GM19043 (cell line): Measurements from ENCODE around the gene COL15A1.

ENCODE experiments used
- ATAC-seq: cut with Tn5 transposase; IDR thresholded peaks from one replicate; pipeline ENCODE4 v1.9.1; 2021; ENCODE audit warnings: low read depth; ENCODE audit not compliant: unreplicated experiment

COL15A1 gene

GRCh38 chr9:98942906-98943681 lies 613 bp upstream of the COL15A1 start:
- ATAC-seq: no peak

DNA sequence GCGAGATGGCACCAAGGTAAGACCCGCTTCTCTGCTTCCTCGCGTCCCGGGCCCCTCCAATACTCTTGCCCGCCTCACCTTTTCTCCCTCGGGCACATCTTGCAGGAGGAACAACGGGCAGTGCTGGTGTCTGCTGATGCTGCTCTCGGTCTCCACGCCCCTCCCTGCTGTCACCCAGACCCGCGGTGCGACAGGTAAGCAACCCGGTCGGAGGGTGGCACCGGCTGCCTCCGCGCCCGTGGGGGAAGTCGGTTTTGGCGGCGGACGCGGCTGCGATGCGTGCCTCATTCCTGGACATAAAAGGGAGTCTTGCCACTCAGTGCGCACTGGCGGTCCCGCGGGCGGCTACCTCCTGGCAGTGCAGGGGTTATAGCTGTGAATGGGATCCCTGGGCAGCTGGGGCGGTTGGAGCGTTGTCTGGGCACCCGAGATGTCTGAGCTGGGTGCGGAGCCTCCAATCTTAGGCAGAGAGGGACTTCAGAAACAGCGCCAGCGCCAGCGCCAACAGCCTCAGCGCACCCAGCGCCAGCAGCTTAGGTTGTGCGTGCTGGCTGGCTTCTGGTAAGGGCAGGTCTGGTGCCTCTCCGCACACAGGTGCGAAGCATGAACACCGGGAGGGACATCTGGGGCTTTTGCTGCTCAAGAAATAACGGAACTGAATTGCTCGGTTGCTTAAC lies 488 bp downstream of the COL15A1 start:
- ATAC-seq: no peak

GRCh38 chr9:98944734-98945074 lies 997 bp downstream of the COL15A1 start:
- no peak for ATAC-seq

GRCh38 chr9:98949565-98949964 lies 5.9 kb downstream of the COL15A1 start:
- no peak for ATAC-seq

- no peak for ATAC-seq
Observed at GRCh38 chr9:98950262-98950661, 6.6 kb downstream of the COL15A1 start.

- no peak for ATAC-seq
Observed at GRCh38 chr9:98951967-98952366, 8.3 kb downstream of the COL15A1 start.

- no peak for ATAC-seq
Observed at GRCh38 chr9:98953581-98954243, 10.0 kb downstream of the COL15A1 start.

- no peak for ATAC-seq
Observed at GRCh38 chr9:98954244-98954610, 10.5 kb downstream of the COL15A1 start.

DNA sequence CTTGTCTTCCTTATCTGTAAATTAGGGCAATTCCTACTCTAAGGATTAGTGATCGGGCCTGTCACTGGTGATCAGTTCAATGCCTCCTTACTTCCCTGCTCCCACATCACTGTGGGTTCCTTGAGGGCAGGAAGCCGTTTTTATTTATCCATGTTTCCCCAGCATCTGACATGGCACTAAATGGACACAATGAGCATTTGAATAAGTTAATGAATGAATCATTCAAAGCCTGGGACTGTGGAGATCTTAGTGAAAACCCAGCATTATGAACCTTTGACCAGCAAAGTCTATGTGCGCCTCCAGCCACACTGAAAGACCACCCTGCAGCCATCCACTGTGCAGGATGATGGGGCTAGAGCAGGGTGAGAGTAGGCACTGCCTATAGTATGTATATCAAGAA lies 11.6 kb downstream of the COL15A1 start:
- no peak for ATAC-seq

DNA sequence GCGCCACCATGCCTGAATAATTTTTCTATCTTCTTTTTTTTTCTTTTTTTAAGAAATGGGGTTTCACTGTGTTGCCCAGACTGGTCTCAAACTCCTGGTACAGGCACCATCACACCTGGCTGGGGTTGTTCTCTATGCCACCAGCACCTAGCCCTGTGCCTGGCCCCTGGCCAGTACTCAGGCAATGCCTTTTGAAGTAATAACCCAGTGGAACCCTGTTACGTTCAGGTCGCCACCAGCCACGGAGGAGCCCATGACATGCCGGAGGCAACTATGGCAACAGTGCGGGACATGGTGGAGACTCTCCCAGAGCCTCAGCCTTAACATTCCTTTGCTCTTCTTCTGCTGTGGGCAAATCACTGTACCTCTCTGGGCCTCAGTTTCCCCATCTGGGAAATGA lies 14.1 kb downstream of the COL15A1 start:
- no peak for ATAC-seq

DNA sequence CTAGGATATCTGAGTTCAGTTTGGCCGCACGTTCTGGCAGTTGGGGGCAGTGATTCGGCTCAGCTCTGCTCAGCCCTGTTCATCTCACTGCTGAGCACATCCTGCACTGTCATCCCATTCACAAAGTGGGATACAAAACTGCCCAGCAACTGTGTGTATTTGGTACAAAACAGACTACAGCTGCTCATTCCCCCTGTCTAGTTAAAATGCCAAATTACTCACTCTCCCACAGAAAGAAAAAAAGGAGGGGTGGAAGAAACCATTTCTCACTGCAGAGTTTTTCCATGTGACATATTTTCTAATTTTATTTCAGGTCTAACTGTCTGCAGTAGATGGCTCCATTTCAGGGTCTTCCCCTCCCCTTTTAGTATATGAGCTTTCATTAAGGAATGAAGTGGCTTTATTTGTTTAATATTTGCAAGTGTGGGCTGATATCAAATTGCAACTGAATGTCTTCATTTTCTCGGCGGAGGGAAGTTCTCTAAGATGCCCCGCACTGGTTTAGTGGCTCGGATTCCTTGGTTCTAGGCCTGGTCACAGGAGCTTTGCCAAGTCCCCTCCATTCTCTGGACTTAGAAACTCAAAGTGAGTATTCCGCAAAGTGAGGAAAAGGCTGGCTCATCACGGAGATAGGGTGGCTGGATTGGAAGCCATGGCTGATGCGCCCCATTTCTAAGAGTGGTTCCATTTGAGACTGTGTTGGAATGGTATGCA lies 14.7 kb downstream of the COL15A1 start:
- no peak for ATAC-seq

DNA sequence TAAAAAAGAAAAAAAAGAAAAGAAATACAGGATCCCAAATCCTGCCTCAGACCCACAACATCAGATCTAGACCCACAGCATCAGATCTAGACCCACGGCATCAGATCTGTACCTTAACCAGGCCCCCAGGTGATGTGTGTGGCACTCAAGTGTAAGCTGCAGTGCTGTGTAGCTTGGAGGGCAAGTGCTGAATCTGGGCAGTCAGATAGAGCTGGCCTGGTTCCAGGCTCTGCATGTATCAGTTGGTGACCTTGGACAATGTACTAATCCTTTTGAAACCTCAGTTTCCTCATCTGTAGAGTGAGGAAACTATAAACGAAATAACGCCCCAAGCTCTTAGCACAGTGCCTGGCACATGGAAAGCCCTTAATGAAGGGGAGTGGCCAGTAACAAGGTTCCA lies 16.7 kb downstream of the COL15A1 start:
- no peak for ATAC-seq

GRCh38 chr9:98961513-98962180 lies 17.9 kb downstream of the COL15A1 start:
- no peak for ATAC-seq

DNA sequence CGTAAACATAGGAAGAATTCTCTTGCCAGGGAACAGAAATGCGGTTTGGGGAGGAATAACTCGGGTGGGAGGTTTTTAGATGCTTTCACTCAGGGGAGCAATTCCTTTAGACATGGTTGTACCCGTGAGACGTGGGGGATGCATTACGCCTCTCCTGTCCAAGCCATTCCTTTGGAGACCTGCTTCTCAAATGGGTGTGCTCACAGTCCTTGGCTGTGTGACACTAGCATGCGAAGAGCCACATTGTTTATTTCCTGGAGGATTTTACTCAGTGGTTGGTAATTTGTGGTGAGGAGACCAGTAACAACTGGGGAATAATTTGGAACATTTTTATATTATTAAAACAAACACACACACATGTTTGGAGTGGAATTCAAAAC lies 18.5 kb downstream of the COL15A1 start:
- no peak for ATAC-seq

DNA sequence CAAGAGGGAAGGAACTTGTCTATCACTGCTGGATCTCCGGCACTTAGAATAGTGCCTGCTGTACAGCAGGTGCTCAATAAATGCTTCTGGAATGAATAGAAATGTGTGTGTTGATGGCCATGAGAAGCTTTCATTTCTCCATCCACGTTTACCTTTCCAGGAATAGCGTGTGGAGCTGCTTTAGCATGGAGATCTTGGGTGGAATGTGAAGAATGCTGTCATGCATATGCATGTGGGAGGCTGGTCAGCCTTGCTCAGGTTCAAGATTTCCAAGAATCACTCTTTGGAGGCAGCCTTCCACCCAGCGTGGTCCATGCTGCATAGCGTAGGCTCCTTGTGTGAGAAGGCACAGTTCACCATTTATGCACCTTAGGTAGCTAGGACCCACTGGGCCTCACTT lies 19.2 kb downstream of the COL15A1 start:
- no peak for ATAC-seq

DNA sequence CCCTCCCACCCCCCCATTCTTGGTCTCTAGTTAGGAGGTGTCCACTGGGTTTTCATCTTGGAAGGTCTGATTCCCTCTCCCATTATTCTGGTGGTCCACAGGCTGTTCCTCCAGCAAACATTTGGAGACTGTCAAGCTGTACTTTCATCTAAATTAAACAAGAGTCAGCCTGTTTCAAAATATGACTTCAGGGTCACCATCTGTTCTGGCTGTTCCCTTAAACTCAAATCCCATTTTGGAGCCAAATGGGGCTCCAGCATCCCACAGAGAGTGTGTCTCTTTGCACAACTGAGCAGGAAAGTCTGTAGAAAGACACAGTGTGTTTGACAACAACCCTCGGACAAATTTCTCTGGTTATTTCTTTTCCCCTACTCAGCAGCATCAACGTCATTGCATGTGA lies 20.5 kb downstream of the COL15A1 start:
- ATAC-seq: no peak

DNA sequence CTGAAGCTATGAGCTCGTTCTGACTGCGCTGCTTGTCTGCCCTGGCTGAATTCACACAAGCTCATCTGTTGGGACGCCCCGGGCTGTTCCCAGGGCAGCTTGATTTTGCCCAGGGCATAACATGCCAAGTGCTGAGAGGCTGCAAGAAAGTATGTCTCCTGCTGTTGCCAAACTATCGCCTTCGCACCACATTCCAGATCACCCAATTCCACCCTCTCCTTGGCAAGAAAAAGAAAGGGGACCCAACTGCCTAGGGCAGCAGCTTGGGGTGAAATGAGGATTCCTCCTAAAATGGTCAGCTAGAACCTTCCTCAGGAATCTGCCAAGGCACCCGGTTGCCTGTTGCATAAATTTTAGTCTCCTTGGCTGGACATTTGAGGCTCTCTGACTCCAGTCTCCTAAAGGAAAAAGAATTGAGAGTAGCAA lies 21.2 kb downstream of the COL15A1 start:
- ATAC-seq: no peak

- ATAC-seq: no peak
Observed at GRCh38 chr9:98966676-98967075, 23.0 kb downstream of the COL15A1 start.

GRCh38 chr9:98967257-98967656 lies 23.6 kb downstream of the COL15A1 start:
- no peak for ATAC-seq

DNA sequence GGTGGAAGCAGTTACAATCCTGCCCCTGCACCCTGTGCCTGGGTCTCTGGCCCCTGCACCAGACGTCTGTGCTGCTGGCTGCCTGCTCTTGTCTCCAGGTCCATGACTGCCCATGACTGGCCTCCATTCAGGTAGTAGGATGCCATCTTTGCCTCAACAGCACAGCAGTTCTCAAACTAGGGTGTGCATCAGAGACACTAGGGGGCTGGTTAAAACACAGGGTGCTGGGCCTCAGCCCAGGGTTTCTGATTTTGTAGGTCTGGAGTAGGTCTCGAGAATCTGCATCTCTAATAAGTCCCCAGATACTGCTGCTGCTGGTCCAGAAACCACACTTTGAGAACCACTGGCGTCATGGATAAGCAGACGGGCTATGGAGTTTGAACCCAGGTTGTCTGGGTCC lies 24.0 kb downstream of the COL15A1 start:
- no peak for ATAC-seq
